Measurements from ENCODE around the gene NUDT3.
"Not testable (repeated sequence)": the region's sequence is repeated elsewhere in the genome, so short reads cannot be mapped to it uniquely, and the experiment has no call there.

Gene NUDT3

DNA sequence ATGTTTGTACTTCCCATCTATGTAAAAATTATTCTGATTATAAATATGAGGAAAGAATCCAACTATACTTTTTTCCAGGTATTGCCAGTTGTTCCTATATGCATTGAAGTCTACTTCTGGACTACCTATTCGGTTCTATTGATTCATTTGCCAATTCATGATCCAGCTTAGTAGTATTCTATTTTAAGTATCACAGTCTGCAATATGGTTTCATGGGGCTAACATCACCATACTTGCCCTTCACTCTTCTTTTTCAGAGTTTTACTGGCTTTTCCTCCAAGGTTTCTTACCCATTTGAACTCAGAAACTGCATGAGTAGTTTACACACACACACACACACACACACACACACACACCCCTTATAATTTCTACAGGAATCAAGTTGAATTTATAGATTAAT lies 34.5 kb downstream of the NUDT3 start:
- ATAC-seq, result no peak
- TF ChIP-seq PPARA (CRISPR knock-in tag; IDR thresholded peaks at IDR 0.05; ENCODE audit: borderline replicate concordance) (no peak), SNAI2 (CRISPR knock-in tag; IDR thresholded peaks at IDR 0.05) (no peak), CSDC2 (CRISPR knock-in tag; IDR thresholded peaks at IDR 0.05) (no peak), TCF4 (CRISPR knock-in tag; IDR thresholded peaks at IDR 0.05; ENCODE audit: borderline replicate concordance) (no peak), ZNF8 (CRISPR knock-in tag; IDR thresholded peaks at IDR 0.05) (no peak), BACH2 (CRISPR knock-in tag; IDR thresholded peaks at IDR 0.05; ENCODE audit: borderline replicate concordance) (no peak), RARB (CRISPR knock-in tag; IDR thresholded peaks at IDR 0.05) (no peak), ZFP30 (CRISPR knock-in tag; IDR thresholded peaks at IDR 0.05) (no peak), TOX (CRISPR knock-in tag; IDR thresholded peaks at IDR 0.05; ENCODE audit: borderline replicate concordance) (no peak)
- TF ChIP-seq, protein P1, sequence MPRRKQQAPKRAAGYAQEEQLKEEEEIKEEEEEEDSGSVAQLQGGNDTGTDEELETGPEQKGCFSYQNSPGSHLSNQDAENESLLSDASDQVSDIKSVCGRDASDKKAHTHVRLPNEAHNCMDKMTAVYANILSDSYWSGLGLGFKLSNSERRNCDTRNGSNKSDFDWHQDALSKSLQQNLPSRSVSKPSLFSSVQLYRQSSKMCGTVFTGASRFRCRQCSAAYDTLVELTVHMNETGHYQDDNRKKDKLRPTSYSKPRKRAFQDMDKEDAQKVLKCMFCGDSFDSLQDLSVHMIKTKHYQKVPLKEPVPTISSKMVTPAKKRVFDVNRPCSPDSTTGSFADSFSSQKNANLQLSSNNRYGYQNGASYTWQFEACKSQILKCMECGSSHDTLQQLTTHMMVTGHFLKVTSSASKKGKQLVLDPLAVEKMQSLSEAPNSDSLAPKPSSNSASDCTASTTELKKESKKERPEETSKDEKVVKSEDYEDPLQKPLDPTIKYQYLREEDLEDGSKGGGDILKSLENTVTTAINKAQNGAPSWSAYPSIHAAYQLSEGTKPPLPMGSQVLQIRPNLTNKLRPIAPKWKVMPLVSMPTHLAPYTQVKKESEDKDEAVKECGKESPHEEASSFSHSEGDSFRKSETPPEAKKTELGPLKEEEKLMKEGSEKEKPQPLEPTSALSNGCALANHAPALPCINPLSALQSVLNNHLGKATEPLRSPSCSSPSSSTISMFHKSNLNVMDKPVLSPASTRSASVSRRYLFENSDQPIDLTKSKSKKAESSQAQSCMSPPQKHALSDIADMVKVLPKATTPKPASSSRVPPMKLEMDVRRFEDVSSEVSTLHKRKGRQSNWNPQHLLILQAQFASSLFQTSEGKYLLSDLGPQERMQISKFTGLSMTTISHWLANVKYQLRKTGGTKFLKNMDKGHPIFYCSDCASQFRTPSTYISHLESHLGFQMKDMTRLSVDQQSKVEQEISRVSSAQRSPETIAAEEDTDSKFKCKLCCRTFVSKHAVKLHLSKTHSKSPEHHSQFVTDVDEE (CRISPR knock-in tag; IDR thresholded peaks at IDR 0.05), result no peak
- TF ChIP-seq, protein P2, sequence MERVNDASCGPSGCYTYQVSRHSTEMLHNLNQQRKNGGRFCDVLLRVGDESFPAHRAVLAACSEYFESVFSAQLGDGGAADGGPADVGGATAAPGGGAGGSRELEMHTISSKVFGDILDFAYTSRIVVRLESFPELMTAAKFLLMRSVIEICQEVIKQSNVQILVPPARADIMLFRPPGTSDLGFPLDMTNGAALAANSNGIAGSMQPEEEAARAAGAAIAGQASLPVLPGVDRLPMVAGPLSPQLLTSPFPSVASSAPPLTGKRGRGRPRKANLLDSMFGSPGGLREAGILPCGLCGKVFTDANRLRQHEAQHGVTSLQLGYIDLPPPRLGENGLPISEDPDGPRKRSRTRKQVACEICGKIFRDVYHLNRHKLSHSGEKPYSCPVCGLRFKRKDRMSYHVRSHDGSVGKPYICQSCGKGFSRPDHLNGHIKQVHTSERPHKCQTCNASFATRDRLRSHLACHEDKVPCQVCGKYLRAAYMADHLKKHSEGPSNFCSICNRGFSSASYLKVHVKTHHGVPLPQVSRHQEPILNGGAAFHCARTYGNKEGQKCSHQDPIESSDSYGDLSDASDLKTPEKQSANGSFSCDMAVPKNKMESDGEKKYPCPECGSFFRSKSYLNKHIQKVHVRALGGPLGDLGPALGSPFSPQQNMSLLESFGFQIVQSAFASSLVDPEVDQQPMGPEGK (CRISPR knock-in tag; IDR thresholded peaks at IDR 0.05; ENCODE audit: borderline replicate concordance), result no peak
- TF ChIP-seq, protein P3, sequence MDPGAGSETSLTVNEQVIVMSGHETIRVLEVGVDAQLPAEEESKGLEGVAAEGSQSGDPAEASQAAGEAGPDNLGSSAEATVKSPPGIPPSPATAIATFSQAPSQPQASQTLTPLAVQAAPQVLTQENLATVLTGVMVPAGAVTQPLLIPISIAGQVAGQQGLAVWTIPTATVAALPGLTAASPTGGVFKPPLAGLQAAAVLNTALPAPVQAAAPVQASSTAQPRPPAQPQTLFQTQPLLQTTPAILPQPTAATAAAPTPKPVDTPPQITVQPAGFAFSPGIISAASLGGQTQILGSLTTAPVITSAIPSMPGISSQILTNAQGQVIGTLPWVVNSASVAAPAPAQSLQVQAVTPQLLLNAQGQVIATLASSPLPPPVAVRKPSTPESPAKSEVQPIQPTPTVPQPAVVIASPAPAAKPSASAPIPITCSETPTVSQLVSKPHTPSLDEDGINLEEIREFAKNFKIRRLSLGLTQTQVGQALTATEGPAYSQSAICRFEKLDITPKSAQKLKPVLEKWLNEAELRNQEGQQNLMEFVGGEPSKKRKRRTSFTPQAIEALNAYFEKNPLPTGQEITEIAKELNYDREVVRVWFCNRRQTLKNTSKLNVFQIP (CRISPR knock-in tag; IDR thresholded peaks at IDR 0.05; ENCODE audit: borderline replicate concordance, low read depth), result no peak

DNA sequence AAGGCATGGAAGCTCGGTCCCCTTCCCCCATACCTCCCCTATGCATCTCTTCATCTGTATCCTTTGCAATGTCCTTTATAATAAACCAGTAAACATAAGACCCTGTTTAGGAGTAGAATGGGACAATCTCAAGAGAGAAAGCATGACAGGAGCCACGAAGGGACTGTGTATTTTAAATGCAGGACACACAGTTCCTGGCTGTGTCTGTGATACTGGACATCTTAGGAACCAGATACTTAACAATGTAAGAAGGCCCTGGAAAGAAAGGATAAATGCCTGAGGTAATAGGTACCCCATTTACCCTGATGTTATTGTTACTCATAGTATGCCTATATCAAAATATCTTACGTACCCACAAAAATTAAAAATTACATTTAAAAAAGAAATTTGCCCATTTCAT lies 36.6 kb downstream of the NUDT3 start:
- TF ChIP-seq ZFP30 (CRISPR knock-in tag; IDR thresholded peaks at IDR 0.05) (no peak), TOX (CRISPR knock-in tag; IDR thresholded peaks at IDR 0.05; ENCODE audit: borderline replicate concordance) (no peak), ZNF565 (CRISPR knock-in tag; conservative IDR thresholded peaks at IDR 0.05; ENCODE audit: low read depth) (no peak), CSDC2 (CRISPR knock-in tag; IDR thresholded peaks at IDR 0.05) (no peak), OSR1 (CRISPR knock-in tag; IDR thresholded peaks at IDR 0.05) (no peak), ARNTL (CRISPR knock-in tag; IDR thresholded peaks at IDR 0.05; ENCODE audit: borderline replicate concordance, low read depth) (no peak), TCF4 (CRISPR knock-in tag; IDR thresholded peaks at IDR 0.05; ENCODE audit: borderline replicate concordance) (no peak)
- TF ChIP-seq, protein P3 (CRISPR knock-in tag; IDR thresholded peaks at IDR 0.05; ENCODE audit: borderline replicate concordance, low read depth), result no peak

DNA sequence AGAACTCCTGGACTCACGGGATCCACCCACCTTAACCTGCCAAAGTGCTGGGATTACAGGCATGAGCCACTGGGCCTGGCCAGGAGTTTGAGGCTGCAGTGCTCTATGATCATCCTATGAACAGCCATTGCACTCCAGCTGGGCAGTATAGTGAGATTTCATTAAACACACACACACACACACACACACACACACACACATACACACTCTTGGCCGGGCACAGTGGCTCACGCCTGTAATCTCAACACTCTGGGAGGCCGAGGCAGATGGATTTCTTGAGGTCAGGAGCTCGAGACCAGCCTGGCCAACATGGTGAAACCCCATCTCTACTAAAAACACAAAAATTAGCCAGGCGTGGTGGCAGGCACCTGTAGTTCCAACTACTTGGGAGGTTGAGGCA lies 38.2 kb downstream of the NUDT3 start:
- ATAC-seq, result not testable (repeated sequence)

More for the DNA sequence above, 36.6 kb downstream of the NUDT3 start:
- ATAC-seq, result no peak

DNA sequence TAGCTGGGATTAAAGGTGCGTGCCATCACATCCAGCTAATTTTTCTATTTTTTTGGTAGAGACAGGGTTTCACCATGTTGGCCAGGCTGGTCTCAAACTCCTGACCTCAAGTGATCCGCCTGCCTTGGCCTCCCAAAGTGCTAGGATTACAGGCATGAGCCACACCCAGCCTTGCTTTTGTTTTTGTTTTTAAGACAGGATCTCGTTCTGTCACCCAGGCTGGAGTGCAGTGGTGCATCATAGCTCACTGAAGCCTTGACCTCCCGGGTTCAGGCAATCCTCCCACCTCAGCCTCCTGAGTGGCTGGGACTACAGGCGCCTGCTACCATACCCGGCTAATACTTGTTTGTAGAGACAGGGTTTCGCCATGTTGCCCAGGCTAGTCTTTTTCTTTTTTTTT lies 38.9 kb downstream of the NUDT3 start:
- not testable (repeated sequence) for ATAC-seq

DNA sequence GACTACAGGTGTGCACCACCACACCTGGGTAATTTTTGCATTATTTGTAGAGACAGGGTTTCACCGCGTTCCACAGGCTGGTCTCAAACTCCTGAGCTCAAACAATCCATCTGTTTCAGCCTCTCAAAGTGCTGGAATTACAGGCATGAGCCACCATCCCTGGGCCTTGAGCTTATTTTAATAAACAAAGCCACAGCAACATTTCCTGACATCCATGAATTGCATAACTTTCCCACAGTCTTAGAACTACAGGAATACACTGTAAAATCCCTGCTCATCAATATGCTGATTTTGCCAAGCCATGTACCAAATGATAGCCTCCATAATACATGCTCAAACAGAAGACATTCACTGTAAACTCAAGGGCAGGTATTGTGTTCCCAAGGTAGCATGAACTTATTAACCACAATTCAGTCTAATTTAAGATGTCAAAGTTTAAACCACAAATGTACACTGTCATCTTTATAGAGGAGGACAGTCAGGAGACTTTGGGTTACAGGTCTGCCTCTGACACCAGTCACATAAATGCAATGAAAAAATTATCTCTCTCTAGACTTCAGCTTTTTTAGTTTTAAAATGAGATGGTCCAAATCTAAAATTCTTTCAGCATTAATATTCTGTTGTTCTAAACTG lies 40.0 kb downstream of the NUDT3 start:
- ATAC-seq, result no peak
- TF ChIP-seq ZFP3 (CRISPR knock-in tag; IDR thresholded peaks at IDR 0.05) (no peak), CSDC2 (CRISPR knock-in tag; IDR thresholded peaks at IDR 0.05) (no peak), GLIS3 (CRISPR knock-in tag; IDR thresholded peaks at IDR 0.05) (no peak), SNAI2 (CRISPR knock-in tag; IDR thresholded peaks at IDR 0.05) (no peak), TOX (CRISPR knock-in tag; IDR thresholded peaks at IDR 0.05; ENCODE audit: borderline replicate concordance) (no peak), ZFP30 (CRISPR knock-in tag; IDR thresholded peaks at IDR 0.05) (no peak), PPARA (CRISPR knock-in tag; IDR thresholded peaks at IDR 0.05; ENCODE audit: borderline replicate concordance) (no peak), BACH2 (CRISPR knock-in tag; IDR thresholded peaks at IDR 0.05; ENCODE audit: borderline replicate concordance) (no peak)
- TF ChIP-seq, protein P3 (CRISPR knock-in tag; IDR thresholded peaks at IDR 0.05; ENCODE audit: borderline replicate concordance, low read depth), result no peak
- TF ChIP-seq, protein P4, sequence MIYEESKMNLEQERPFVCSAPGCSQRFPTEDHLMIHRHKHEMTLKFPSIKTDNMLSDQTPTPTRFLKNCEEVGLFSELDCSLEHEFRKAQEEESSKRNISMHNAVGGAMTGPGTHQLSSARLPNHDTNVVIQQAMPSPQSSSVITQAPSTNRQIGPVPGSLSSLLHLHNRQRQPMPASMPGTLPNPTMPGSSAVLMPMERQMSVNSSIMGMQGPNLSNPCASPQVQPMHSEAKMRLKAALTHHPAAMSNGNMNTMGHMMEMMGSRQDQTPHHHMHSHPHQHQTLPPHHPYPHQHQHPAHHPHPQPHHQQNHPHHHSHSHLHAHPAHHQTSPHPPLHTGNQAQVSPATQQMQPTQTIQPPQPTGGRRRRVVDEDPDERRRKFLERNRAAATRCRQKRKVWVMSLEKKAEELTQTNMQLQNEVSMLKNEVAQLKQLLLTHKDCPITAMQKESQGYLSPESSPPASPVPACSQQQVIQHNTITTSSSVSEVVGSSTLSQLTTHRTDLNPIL (CRISPR knock-in tag; IDR thresholded peaks at IDR 0.05; ENCODE audit: low read depth), result no peak
- TF ChIP-seq, protein P1 (CRISPR knock-in tag; IDR thresholded peaks at IDR 0.05), result no peak

Data from SK-N-SH treated with all-trans-retinoic acid at 6 μM for 48 hours (cell line).